Uterus (tissue), 4 donors: ENCODE measurements around the gene PLXNA3. TPM values are rescaled to one million over a fixed set of nuclear protein-coding genes. Genes with fewer than 3 reads are reported as not detected.

Experiments used
- DNase-seq, 2 donors: peaks; one replicate each; pipeline ENCODE4 v3.0.0-alpha.2; 2019 to 2020
- H3K27ac ChIP-seq, 2 donors: fragments of 200-600 bp; sonication (generic); 1 replicate in 1 of 2; 2 replicates in 1 of 2; pipeline ENCODE4 v1.5.1; 2016 to 2018
- H3K27me3 ChIP-seq, 2 donors: fragments of 200-600 bp; sonication (generic); one replicate each; pipeline ENCODE4 v1.5.1; 2018 to 2019; ENCODE audit warnings: control low read depth in 1 of 2
- H3K36me3 ChIP-seq, 2 donors: fragments of 200-600 bp; sonication (generic); one replicate each; pipeline ENCODE4 v1.5.1; 2019; ENCODE audit warnings: control low read depth in 1 of 2
- H3K4me1 ChIP-seq, 2 donors: fragments of 200-600 bp; sonication (generic); one replicate each; pipeline ENCODE4 v1.5.1; 2018 to 2019; ENCODE audit warnings: control low read depth in 1 of 2
- H3K4me3 ChIP-seq, 2 donors: fragments of 200-600 bp; sonication (generic); 1 replicate in 1 of 2; 2 replicates in 1 of 2; pipeline ENCODE4 v1.5.1; 2018 to 2019; ENCODE audit warnings: mild to moderate bottlenecking in 1 of 2
- H3K9me3 ChIP-seq, 2 donors: fragments of 200-600 bp; sonication (generic); one replicate each; pipeline ENCODE4 v1.5.1; 2019; ENCODE audit warnings: control low read depth in 1 of 2
- CTCF ChIP-seq, 4 experiments: fragments of 200-600 bp in 2 of 4; fragments of 450-650 bp in 2 of 4; sonication (generic) in 2 of 4; IDR thresholded peaks; one replicate each; pipeline ENCODE4 v1.5.1; 2016 to 2019; ENCODE audit warnings: antibody characterized with exemption in 4 of 4, mild to moderate bottlenecking in 2 of 4, moderate library complexity in 1 of 4
- POLR2A ChIP-seq, 2 donors: fragments of 450-650 bp; IDR thresholded peaks; one replicate each; pipeline ENCODE4 v1.6.1; 2016; ENCODE audit warnings: antibody characterized with exemption in 2 of 2, mild to moderate bottlenecking in 1 of 2, moderate library complexity in 1 of 2
- intact Hi-C: fragments of 100-400 bp; cut with DNase I; formaldehyde crosslinking; loops from one replicate; pipeline ENCODE4 v1.15.1; 2023; ENCODE audit warnings: low total_unique reads
- total RNA-seq, 4 donors: library from RNA; depleted of rRNA in 3 of 4; stranded (reverse); fragments of >200 nt in 3 of 4; gene quantifications; one replicate each; pipeline versions ENCODE4 v1.1.0 to v1.2.4, GENCODE V29; 2014 to 2023
- donor health status: DM: yes; HTN: yes; CAD: no.

PLXNA3 gene
- total RNA-seq, 4 donors from 2014 or later: 2.1 to 102 (median 8.6) TPM

- H3K36me3 ChIP-seq: no peaks in the 10 kb centered on the region
- H3K4me1 ChIP-seq: no peaks in the 10 kb centered on the region
- H3K4me3 ChIP-seq: no peak overlapping the region
- no peak overlapping the region for H3K27ac ChIP-seq
- no peak for TF ChIP-seq CTCF (IDR thresholded peaks at IDR 0.05)
- TF ChIP-seq POLR2A (IDR thresholded peaks at IDR 0.05): no peak
- no peaks in the 10 kb centered on the region for H3K9me3 ChIP-seq
- no peaks in the 10 kb centered on the region for H3K27me3 ChIP-seq
- DNase-seq: no peak
- intact Hi-C loops: no loop called here
Observed at GRCh38 chrX:154506483-154507332, 48.6 kb downstream of the PLXNA3 start.

GRCh38 chrX:154507673-154508383 lies 49.7 kb downstream of the PLXNA3 start:
- intact Hi-C loops: no loop called here
- Histone ChIP-seq H3K27me3 (no peaks in the 10 kb centered on the region), H3K27ac (no peak overlapping the region), H3K4me3 (no peak overlapping the region), H3K9me3 (no peaks in the 10 kb centered on the region), H3K4me1 (no peaks in the 10 kb centered on the region), H3K36me3 (no peaks in the 10 kb centered on the region)
- no peak for DNase-seq
- no peak for TF ChIP-seq POLR2A (IDR thresholded peaks at IDR 0.05)
- TF ChIP-seq CTCF (IDR thresholded peaks at IDR 0.05): no peak

- DNase-seq: no peak
- Histone ChIP-seq H3K36me3 (no peaks in the 10 kb centered on the region), H3K4me1 (no peaks in the 10 kb centered on the region), H3K27me3 (no peaks in the 10 kb centered on the region), H3K4me3 (no peak overlapping the region), H3K27ac (no peak overlapping the region), H3K9me3 (no peaks in the 10 kb centered on the region)
- intact Hi-C loops: no loop called here
- TF ChIP-seq POLR2A (IDR thresholded peaks at IDR 0.05): no peak
- no peak for TF ChIP-seq CTCF (IDR thresholded peaks at IDR 0.05)
Observed at GRCh38 chrX:154508384-154508745, 50.3 kb downstream of the PLXNA3 start.

GRCh38 chrX:154509455-154509854 lies 51.4 kb downstream of the PLXNA3 start:
- intact Hi-C loops: no loop called here
- Histone ChIP-seq H3K9me3 (no peaks in the 10 kb centered on the region), H3K27ac (no peak overlapping the region), H3K4me1 (no peaks in the 10 kb centered on the region), H3K4me3 (no peak overlapping the region), H3K27me3 (no peaks in the 10 kb centered on the region), H3K36me3 (no peaks in the 10 kb centered on the region)
- DNase-seq: no peak
- TF ChIP-seq CTCF (IDR thresholded peaks at IDR 0.05) (no peak), POLR2A (IDR thresholded peaks at IDR 0.05) (no peak)

- intact Hi-C loops: no loop called here
- Histone ChIP-seq H3K36me3 (no peaks in the 10 kb centered on the region), H3K27ac (no peak overlapping the region), H3K27me3 (no peaks in the 10 kb centered on the region), H3K4me1 (no peaks in the 10 kb centered on the region), H3K4me3 (no peak overlapping the region), H3K9me3 (no peaks in the 10 kb centered on the region)
- TF ChIP-seq POLR2A (IDR thresholded peaks at IDR 0.05): no peak
- no peak for TF ChIP-seq CTCF (IDR thresholded peaks at IDR 0.05)
- no peak for DNase-seq
Observed at GRCh38 chrX:154511761-154512160, 53.7 kb downstream of the PLXNA3 start.
